Measurements from ENCODE around the gene TRIM71.

GRCh38 chr3:32884591-32884990 lies 66.8 kb downstream of the TRIM71 start:
- TF ChIP-seq POLR2AphosphoS5 (IDR thresholded peaks at IDR 0.05; ENCODE audit: low read depth, low read length) = no peak
- TF ChIP-seq TAF1 (IDR thresholded peaks at IDR 0.05; ENCODE audit: borderline replicate concordance, insufficient read depth, low read length) = no peak
- no peak for TF ChIP-seq REST (IDR thresholded peaks at IDR 0.05; ENCODE audit: insufficient read depth in 1 of 2, low read depth in 2 of 2, low read length in 2 of 2)

All from PFSK-1 (cell line).